ENCODE data around the gene CFAP92.

- no peak for TF ChIP-seq CTCF (IDR thresholded peaks at IDR 0.05)
- TF ChIP-seq EZH2 (IDR thresholded peaks at IDR 0.05; ENCODE audit: borderline replicate concordance, insufficient read depth, low read depth, low read length, poor library complexity, severe bottlenecking): no peak
These were observed 39.9 kb upstream of the CFAP92 start for GRCh38 chr3:129033633-129034321.

All from B cell (primary cell).